ENCODE measurements around the gene CREB3L1.
A peak's percentile ranks its signal among the peaks of the same experiment; 100 is the strongest.

CREB3L1 gene

DNA sequence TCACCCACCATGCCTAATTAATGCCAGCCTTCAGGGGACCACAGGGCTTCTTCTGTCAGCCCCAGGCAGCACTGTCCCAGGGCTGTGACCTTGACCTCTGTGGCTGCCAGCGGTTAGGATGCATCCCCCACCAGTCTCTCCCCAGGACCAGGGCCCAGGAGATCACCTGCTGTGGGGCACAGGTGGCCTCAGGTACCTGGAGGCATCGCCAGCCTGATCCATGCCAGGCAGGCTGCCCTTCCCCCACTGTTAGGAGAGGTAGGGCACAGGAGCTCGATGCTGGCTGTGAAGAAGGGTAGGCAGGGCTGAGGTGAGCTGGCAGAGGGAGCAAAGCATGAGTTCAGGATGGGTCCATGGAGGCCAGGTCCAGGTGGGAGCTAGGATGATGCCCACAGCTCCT, 87.3 kb downstream of the CREB3L1 start:
- DNase-seq (ENCODE audit: low read depth): no peak
- TF ChIP-seq, protein P1, sequence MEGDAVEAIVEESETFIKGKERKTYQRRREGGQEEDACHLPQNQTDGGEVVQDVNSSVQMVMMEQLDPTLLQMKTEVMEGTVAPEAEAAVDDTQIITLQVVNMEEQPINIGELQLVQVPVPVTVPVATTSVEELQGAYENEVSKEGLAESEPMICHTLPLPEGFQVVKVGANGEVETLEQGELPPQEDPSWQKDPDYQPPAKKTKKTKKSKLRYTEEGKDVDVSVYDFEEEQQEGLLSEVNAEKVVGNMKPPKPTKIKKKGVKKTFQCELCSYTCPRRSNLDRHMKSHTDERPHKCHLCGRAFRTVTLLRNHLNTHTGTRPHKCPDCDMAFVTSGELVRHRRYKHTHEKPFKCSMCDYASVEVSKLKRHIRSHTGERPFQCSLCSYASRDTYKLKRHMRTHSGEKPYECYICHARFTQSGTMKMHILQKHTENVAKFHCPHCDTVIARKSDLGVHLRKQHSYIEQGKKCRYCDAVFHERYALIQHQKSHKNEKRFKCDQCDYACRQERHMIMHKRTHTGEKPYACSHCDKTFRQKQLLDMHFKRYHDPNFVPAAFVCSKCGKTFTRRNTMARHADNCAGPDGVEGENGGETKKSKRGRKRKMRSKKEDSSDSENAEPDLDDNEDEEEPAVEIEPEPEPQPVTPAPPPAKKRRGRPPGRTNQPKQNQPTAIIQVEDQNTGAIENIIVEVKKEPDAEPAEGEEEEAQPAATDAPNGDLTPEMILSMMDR (conservative IDR thresholded peaks at IDR 0.05; ENCODE audit: low read length): no peak
- H3K4me3 ChIP-seq (ENCODE audit: low read length): no peak overlapping the region

DNA sequence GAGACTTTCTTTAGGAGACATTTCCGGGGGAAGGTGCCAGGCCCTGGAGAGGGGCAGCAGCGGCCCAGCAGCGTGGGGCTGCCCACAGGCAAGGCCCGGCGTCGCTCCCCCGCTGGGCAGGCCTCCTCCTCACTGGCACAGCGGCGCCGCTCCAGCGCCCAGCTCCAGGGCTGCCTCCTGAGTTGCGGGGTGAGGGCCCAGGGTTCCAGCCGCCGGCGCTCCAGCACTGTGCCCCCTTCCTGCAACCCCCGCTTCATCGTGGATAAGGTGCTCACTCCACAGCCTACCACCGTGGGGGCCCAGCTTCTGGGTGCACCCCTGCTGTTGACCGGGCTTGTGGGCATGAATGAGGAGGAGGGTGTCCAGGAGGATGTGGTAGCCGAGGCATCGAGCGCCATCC, 88.8 kb downstream of the CREB3L1 start:
- no peak for DNase-seq (ENCODE audit: low read depth)
- TF ChIP-seq, protein P1 (conservative IDR thresholded peaks at IDR 0.05; ENCODE audit: low read length): no peak
- H3K4me3 ChIP-seq (ENCODE audit: low read length): no peak overlapping the region

DNA sequence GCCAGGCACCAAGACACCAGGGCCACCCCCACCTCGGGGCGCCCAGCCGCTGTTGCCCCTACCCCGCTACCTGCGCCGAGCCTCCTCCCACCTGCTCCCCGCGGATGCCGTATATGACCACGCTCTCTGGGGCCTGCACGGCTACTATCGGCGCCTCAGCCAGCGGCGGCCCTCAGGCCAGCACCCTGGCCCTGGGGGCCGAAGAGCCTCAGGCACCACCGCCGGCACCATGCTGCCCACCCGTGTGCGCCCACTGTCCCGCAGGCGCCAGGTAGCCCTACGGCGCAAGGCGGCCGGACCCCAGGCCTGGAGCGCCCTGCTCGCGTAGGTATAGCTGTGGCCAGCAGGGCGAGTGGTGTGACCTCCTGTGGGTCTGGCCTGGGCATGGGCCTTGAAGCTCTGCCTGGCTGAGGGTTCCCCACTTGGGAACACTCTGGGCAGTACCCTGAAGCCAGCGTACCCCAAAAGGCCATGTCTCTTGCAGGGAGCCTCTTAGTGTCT, 89.2 kb downstream of the CREB3L1 start:
- no peak overlapping the region for H3K4me3 ChIP-seq (ENCODE audit: low read length)
- TF ChIP-seq, protein P1 (conservative IDR thresholded peaks at IDR 0.05; ENCODE audit: low read length): no peak

DNA sequence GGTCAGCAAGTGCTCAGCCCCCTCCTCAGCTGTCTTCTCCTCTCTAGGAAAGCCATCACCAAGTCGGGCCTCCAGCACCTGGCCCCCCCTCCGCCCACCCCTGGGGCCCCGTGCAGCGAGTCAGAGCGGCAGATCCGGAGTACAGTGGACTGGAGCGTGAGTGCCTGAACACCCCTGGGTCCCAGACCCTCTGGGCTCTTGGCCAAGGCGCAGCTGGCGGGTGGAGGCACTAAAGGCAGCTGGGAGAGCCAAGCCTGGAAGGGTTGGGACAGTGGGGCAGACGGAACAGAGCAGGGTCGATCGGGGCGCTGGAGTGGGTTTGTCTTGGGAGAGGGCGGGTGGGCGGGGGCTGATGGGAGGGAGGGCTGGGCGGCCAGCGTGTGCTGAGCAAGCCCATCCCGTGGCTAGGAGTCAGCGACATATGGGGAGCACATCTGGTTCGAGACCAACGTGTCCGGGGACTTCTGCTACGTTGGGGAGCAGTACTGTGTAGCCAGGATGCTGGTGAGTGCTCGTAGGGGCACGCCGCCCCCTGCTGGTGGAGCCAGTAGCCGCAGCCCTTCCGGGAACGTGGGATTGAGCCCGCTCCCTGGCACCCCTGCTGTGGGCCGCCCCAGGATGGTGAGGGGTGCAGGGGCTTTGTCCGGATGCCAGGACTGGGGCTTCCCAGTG, 89.9 kb downstream of the CREB3L1 start:
- TF ChIP-seq, protein P1 (conservative IDR thresholded peaks at IDR 0.05; ENCODE audit: low read length): peak; percentile 71

More for the DNA sequence above, 89.2 kb downstream of the CREB3L1 start:
- DNase-seq (ENCODE audit: low read depth): no peak

DNA sequence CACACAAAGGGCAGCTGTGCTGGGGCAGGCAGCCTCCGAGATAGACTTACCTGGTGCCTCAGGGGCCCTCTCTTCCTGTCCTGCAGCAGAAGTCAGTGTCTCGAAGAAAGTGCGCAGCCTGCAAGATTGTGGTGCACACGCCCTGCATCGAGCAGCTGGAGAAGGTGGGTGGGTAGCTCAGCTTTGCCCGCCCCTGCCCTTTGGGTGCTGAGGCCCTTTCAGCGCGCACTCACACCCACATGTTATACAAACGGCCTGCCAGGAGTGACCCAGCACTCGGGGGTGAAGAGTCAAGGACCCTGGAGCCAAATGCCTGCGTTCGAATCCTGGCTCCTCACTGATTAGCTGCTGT, 90.4 kb downstream of the CREB3L1 start:
- DNase-seq (ENCODE audit: low read depth): no peak
- TF ChIP-seq, protein P1 (conservative IDR thresholded peaks at IDR 0.05; ENCODE audit: low read length): no peak
- H3K4me3 ChIP-seq (ENCODE audit: low read length): no peak overlapping the region

More for the DNA sequence above, 89.9 kb downstream of the CREB3L1 start:
- peak; percentile 54 for DNase-seq (ENCODE audit: low read depth)
- H3K4me3 ChIP-seq (ENCODE audit: low read length): no peak overlapping the region

DNA sequence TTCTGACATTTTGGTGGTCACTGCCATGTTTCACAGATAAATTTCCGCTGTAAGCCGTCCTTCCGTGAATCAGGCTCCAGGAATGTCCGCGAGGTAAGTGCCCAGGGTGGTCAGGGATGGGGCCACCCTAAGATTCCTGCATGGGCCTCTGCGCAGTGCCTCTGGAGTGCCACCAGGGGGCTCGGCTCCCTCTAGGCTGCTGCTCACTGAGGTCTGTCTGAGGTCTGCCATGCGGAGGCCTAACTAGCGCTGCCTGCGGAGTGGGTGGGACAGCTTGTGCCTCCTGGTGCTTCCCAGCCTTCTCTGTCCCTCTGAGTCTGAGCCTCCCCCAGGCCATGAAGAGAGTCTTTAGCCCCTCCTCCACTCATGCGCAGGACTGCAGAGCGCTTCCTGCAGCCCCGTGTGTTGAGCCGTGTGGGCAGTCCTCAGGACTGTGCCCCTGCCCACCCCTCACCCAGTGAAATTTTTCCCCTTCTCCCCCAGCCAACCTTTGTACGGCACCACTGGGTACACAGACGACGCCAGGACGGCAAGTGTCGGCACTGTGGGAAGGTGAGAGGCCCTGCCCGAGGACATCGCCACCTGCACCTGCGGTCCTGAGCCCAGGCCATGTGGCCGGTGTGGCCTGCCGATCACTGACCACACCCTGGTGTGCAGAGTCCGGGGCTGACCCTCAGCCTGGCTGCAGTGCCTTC, 92.1 kb downstream of the CREB3L1 start:
- TF ChIP-seq, protein P1 (conservative IDR thresholded peaks at IDR 0.05; ENCODE audit: low read length): peak; percentile 89
- H3K4me3 ChIP-seq (ENCODE audit: low read length): no peak overlapping the region
- peak; percentile 68 for DNase-seq (ENCODE audit: low read depth)

DNA sequence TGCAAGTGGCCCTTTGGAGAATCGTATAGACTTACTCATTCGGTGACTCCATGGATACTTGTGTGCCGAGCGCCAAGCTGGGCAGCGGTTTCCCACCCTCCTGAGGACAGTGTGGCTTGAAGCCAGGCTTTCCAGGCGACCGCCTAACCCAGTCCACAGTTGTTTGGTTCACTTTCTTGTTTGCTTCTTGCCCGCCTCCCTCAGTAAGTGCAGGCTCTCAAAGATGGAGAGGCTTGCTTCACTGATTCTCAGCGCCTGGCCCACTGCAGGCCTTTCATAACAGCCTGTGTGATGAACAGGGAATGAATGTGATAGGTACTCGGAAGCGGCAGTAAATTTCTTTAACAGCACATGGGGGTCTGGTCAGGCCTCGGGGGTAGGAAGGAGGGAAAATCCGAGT, 92.8 kb downstream of the CREB3L1 start:
- no peak overlapping the region for H3K4me3 ChIP-seq (ENCODE audit: low read length)
- TF ChIP-seq, protein P1 (conservative IDR thresholded peaks at IDR 0.05; ENCODE audit: low read length): no peak
- no peak for DNase-seq (ENCODE audit: low read depth)
